ENCODE data around the gene PAQR4.

DNA sequence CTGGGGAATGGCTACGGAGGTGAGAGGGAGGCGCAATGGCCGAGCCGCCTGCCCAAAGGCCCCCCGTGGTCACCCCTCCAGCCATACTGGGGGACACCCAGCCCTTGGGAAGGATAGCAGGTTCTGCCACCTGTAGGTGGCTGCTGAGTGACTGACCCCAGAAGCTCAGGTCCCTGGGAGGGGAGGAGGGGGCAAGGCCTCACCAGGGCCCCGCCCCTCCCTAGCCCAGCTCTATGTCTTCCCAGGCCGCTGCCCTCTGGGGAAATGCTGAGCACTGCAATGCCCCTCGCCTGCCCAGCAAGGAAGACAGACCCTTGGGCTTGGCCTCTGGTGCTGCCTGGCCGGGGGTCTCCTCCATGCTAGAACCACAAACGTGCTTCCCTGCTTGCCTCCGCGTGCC lies 32.2 kb downstream of the PAQR4 start:
- TF ChIP-seq ZNF609 (CRISPR knock-in tag; IDR thresholded peaks at IDR 0.05; ENCODE audit: borderline replicate concordance) (no peak), SMAD1 (CRISPR knock-in tag; IDR thresholded peaks at IDR 0.05; ENCODE audit: borderline replicate concordance, low read depth) (no peak), GATAD1 (CRISPR knock-in tag; IDR thresholded peaks at IDR 0.05) (no peak), EZH2 (conservative IDR thresholded peaks at IDR 0.05; ENCODE audit: low read depth, low read length) (no peak), CENPX (CRISPR knock-in tag; IDR thresholded peaks at IDR 0.05) (no peak), ZNF75D (CRISPR knock-in tag; IDR thresholded peaks at IDR 0.05; ENCODE audit: borderline replicate concordance) (no peak)
